ENCODE data around the gene CEP19. TPM values are rescaled to one million over a fixed set of nuclear protein-coding genes. Genes with fewer than 3 reads are reported as not detected.
A peak's percentile ranks its signal among the peaks of the same experiment; 100 is the strongest.

Gene CEP19
- total RNA-seq, 1 donor = 0.73 TPM

DNA sequence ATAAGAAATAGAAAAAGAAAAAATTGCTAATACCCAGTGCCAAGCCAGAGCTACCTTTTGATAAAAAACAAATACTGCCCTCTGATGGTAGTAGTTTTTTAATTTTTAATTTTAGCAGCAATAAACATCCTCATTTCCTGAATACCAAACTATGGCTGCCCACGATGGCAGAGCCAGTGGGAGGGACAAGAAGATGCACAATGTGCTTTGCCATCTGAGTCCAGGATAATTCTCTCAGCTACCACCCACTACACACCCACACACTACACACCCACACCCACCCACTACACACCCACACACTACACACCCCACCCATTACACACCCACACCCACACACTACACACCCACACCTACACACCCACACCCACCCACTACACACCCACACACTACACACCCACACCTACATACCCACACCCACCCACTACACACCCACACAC lies 17.8 kb downstream of the CEP19 start:
- H3K27me3 ChIP-seq (ENCODE audit: insufficient read depth, low read length) = no peaks in the 10 kb centered on the region
- no peak overlapping the region for H3K4me3 ChIP-seq (ENCODE audit: low read length)
- peaks cover 52% of the 10 kb centered on the region for H3K4me1 ChIP-seq (ENCODE audit: insufficient read depth, low read length)
- no peaks in the 10 kb centered on the region for H3K9me3 ChIP-seq (ENCODE audit: low read depth, low read length)

DNA sequence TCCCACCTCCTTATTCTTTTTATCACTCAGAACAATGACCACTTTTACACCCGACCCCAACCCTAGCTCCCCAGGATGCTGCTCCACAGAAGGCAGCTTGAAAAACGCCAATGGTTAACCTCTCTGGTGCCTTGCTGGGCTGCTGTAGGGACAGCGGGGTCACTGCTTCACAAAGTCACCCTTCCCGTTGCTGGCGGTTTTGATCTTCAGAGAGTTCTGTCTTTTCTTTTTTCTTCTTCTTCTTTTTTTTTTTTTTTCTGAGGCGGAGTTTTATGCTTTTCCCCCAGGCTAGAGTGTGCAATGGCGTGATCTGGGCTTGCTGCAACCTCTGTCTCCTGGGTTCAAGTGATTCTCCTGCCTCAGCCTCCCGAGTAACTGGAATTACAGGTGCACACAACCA lies 20.7 kb downstream of the CEP19 start:
- Histone ChIP-seq H3K4me1 (ENCODE audit: insufficient read depth, low read length) (peaks cover 79% of the 10 kb centered on the region), H3K9me3 (ENCODE audit: low read depth, low read length) (no peaks in the 10 kb centered on the region), H3K27me3 (ENCODE audit: insufficient read depth, low read length) (no peaks in the 10 kb centered on the region), H3K4me3 (ENCODE audit: low read length) (peak overlapping the region; percentile 40)

DNA sequence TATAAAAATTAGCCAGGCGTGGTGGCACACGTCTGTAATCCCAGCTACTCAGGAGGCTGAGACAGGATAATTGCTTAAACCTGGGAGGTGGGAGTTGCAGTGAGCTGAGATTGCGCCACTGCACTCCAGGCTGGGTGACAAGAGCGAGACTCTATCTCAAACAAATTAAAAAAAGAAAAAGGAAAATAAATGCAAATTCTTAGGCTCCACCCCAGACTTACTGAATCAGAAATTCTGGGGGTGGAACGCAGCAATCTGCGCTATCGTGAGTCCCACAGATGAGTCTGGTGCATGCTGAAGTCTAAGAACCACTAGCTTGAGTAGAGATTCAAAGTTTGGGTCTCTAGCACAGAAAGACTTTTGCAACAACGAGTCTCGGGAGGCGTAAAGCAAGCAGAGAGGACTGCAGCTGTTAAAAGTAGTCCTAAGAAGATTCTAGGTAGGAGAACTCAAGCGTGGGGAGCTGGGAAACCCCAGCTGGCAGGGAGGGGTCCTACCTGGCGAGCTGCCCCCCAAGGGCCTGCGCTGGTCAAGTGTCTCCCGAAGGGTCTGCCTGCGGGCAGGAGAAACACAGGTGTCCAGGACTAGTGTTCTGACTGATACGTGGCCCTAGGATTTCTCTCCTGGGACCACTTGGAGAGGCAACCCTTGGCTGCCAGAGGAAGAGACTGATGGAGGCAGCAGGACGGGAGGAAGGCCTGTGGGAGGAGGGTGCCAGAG lies 21.9 kb downstream of the CEP19 start:
- Histone ChIP-seq H3K4me3 (ENCODE audit: low read length) (peak overlapping the region; percentile 40), H3K4me1 (ENCODE audit: insufficient read depth, low read length) (peaks cover 92% of the 10 kb centered on the region)

DNA sequence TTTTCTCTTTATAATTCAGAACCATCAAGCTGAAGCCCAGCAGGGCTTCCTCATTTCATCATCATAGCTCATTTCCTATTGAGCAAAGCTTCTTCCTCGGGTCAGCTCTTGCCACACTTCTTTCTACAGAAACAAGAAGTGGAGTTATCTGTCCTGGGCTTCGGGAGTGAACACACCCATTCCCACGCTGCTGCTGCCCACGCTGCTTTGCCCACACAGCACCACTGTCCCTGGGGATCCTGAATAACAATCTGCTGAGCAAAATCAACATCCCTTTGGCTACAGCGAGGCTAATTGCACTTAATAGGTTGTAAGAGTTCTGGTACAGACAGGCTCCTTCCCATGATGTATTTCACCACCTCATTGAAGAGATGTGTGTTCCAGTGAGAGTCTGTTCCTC lies 23.7 kb downstream of the CEP19 start:
- no peaks in the 10 kb centered on the region for H3K27me3 ChIP-seq (ENCODE audit: insufficient read depth, low read length)
- peaks cover 90% of the 10 kb centered on the region for H3K4me1 ChIP-seq (ENCODE audit: insufficient read depth, low read length)
- no peaks in the 10 kb centered on the region for H3K9me3 ChIP-seq (ENCODE audit: low read depth, low read length)
- H3K4me3 ChIP-seq (ENCODE audit: low read length) = no peak overlapping the region

More for the DNA sequence above, 21.9 kb downstream of the CEP19 start:
- Histone ChIP-seq H3K27me3 (ENCODE audit: insufficient read depth, low read length) (no peaks in the 10 kb centered on the region), H3K9me3 (ENCODE audit: low read depth, low read length) (no peaks in the 10 kb centered on the region)

DNA sequence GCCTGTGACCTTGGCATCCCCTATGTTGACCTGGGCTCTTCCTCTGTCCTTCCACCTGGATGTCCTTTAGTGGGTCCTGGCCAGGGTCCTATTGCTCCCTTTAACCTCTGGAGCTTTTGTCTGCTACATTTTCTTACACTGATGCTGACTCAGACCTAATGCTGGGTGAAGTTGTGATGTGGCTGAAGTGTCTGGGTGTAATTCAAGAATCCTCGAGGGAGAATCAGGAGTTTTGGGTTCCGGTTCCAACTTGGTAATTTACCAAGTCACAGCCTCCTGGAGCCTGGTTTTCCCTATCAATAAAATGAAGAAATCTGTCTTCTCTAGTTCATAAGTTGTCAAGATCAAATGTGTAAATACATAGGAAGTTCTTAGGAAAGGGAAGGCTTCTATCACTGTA lies 25.6 kb downstream of the CEP19 start:
- Histone ChIP-seq H3K4me3 (ENCODE audit: low read length) (no peak overlapping the region), H3K27me3 (ENCODE audit: insufficient read depth, low read length) (no peaks in the 10 kb centered on the region), H3K9me3 (ENCODE audit: low read depth, low read length) (no peaks in the 10 kb centered on the region), H3K4me1 (ENCODE audit: insufficient read depth, low read length) (peaks cover 71% of the 10 kb centered on the region)

DNA sequence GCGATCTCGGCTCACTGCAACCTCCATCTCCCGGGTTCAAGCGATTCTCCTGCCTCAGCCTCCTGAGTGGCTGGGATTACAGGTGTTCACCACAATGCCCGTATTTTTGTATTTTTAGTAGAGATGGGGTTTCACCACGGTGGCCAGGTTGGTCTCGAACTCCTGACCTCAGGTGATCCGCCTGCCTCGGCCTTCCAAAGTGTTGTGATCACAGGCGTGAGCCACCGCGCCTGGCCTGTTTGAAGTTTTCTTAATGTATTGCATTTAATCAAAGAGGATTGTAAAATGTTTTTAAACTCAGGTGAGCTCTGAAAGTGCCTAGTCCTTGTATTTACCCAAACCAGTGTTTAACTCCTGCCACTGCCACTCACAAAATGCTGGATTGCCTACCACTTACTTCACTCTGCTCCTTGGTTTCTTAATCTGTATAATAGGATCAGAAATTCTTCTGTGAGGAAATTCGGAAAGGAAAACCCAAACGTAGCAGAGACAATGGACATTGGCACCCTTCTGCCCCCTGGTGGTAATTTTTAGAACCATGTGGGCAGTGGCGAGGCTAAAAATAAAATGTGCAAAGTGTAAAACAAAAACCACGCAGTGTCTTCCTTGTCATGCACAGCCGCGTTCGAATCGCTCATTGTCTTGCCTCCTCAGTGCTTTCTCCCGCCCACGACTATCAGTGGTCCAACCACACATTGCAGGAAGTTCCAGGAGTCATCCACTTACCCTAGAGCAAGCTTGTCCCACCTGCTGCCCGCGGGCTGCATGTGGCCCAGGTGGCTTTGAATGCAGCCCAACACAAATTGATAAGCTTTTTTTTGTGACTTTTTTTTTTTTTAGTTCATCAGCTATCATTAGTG lies 27.3 kb downstream of the CEP19 start:
- Histone ChIP-seq H3K4me1 (ENCODE audit: insufficient read depth, low read length) (peaks cover 55% of the 10 kb centered on the region), H3K9me3 (ENCODE audit: low read depth, low read length) (no peaks in the 10 kb centered on the region), H3K4me3 (ENCODE audit: low read length) (no peak overlapping the region), H3K27me3 (ENCODE audit: insufficient read depth, low read length) (no peaks in the 10 kb centered on the region)

DNA sequence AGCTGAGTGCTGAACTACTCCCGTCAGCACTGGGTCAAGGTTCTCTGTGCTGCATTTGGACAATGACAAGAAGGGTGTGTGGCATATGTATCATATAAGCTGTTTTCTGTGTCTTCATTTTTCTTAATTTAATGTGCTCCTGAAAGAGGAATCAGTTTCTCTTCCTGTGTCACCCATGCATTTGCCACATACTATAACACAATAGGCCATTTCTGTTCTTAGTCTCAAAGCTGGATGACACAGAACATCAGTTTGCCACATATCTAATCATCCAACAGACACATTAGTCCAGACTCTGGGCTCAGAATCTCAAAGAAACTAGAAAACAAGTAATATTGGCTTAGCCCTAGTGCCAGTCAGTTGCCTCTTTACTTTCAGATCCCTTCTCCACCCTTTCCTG lies 34.1 kb downstream of the CEP19 start:
- H3K9me3 ChIP-seq (ENCODE audit: low read depth, low read length) = no peaks in the 10 kb centered on the region
- H3K4me1 ChIP-seq (ENCODE audit: insufficient read depth, low read length) = peaks cover 19% of the 10 kb centered on the region
- no peak overlapping the region for H3K4me3 ChIP-seq (ENCODE audit: low read length)
- H3K27me3 ChIP-seq (ENCODE audit: insufficient read depth, low read length) = no peaks in the 10 kb centered on the region

DNA sequence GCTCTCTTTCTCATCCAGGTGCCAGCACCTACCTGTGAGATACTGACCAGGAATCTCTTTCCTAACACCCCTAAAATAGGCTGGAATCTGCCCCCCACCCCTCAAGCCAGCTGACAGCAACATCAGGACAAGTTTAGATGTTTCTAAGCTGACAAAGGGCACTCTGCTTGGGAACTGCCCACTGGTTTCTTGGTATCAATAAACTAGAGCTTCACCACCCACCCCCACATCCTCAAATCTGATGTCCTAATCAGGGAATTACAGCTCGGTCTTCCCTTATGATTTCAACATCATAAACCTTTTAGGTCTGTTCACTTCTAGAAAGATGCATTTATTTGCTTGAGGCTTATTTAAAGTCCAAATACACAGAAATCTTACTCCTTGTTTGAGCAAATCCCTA lies 34.7 kb downstream of the CEP19 start:
- Histone ChIP-seq H3K4me1 (ENCODE audit: insufficient read depth, low read length) (peaks cover 19% of the 10 kb centered on the region), H3K27me3 (ENCODE audit: insufficient read depth, low read length) (no peaks in the 10 kb centered on the region), H3K9me3 (ENCODE audit: low read depth, low read length) (no peaks in the 10 kb centered on the region), H3K4me3 (ENCODE audit: low read length) (no peak overlapping the region)

DNA sequence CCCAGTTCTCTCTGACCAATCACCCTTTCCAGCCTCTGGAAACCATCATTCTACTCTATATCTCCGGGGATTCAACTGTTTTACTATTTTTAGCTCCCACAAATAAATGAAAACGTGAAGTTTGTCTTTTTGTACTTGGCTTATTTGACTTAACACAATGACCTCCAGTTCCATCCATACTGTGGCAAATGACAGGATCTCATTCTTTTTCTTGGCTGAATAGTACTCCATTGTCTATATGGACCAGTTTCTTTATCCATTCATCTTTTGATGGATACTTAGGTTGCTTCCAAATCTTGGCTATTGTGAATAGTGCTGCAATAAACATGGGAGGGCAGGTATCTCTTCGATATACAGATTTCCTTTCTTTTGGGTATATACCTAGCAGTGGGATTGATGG lies 38.4 kb downstream of the CEP19 start:
- Histone ChIP-seq H3K27me3 (ENCODE audit: insufficient read depth, low read length) (no peaks in the 10 kb centered on the region), H3K4me3 (ENCODE audit: low read length) (no peak overlapping the region), H3K9me3 (ENCODE audit: low read depth, low read length) (no peaks in the 10 kb centered on the region), H3K4me1 (ENCODE audit: insufficient read depth, low read length) (peaks cover 46% of the 10 kb centered on the region)

DNA sequence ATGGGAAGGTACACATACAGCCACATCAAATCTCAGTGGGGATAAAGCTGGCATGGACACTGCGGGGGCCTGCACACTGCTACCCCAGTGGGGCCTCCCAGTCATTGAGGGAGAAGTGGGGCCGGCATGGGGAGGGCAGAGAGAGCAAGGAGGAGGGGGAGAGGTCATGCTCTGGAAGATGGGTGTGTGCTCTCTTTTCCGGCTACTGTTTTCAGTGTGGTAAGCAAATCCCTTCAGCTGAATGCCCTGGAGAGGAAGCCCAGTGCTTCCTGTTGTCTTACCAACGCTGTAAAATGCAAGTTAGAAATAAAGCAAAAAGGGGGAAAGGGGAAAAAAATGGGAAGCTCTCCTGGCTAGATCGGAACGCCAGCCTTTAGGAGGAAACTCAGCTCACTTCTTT lies 41.7 kb downstream of the CEP19 start:
- Histone ChIP-seq H3K4me1 (ENCODE audit: insufficient read depth, low read length) (peaks cover 45% of the 10 kb centered on the region), H3K4me3 (ENCODE audit: low read length) (no peak overlapping the region), H3K27me3 (ENCODE audit: insufficient read depth, low read length) (no peaks in the 10 kb centered on the region), H3K9me3 (ENCODE audit: low read depth, low read length) (no peaks in the 10 kb centered on the region)

DNA sequence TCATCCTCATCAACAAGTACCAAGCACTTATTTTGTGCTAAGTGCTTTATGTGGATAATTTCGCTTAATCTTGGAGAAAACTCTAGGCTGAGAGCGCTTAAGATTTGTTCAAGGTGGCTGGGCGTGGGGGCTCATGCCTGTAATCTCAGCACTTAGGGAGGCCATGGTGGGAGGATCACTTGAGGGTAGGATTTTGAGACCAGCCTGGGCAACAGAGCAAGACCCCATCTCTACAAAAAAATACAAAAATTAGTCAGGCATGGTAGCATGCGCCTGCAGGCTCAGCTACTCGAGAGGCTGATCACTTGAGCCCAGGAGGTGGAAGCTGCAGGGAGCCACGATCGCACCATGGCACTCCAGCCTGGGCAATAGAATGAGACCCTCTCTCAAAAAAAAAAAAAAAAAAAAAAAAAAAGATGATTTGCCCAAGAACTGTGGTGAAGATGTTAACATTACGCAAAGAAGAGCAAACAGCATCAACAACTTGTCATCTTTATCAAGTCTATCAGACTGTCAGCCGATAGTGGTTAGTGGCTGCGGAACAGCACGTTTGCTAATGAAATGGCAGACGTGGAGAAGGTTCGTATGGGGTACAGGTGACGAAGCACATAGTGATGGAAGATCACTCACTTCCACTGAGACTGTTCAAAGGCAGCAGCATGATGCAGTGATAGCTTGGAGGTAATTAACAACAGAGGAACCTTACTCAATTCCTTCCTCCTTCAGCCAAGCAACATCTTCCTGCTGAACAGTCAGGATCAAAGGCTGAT lies 44.8 kb downstream of the CEP19 start:
- H3K4me3 ChIP-seq (ENCODE audit: low read length) = no peak overlapping the region
- no peaks in the 10 kb centered on the region for H3K9me3 ChIP-seq (ENCODE audit: low read depth, low read length)
- H3K4me1 ChIP-seq (ENCODE audit: insufficient read depth, low read length) = peaks cover 45% of the 10 kb centered on the region
- no peaks in the 10 kb centered on the region for H3K27me3 ChIP-seq (ENCODE audit: insufficient read depth, low read length)

DNA sequence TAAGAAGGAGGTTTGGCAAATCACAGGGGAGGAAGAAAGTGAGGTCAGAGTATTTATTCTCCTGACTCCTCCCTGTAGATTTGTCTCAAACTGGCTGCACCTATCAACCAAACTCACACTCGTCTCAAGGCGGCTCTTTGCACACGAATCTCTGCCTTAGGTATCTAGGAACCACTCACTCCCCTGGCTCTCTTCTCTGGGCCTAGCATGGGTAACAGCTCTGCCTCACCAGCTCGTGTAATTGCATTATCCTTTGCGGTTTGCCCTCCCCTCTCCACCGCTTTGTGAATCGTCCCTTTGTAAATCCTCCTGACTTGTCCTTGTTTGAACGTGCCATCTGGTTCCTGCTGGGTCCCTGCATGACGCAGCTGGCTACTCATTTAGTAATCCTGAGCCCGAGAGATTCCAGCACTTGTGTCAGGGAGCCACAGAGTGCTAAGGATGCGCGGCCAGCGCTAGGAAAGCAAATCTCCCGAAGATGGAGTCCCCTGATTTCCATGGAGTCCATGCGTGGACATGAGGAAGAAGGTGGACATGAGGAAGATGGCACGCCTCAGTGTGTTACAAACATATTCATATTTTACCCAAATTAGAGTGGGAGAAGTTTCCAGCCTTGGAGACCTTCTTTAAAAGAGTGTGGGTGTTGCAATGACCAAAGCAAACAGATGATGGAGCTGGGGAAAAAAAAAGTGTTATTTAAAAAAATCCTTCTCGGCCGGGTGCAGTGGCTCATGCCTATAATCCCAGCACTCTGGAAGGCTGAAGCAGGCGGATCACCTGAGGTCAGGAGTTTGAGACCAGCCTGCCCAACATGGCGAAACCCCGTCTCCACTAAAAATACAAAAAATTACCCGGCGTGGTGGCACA lies 45.8 kb downstream of the CEP19 start:
- Histone ChIP-seq H3K27me3 (ENCODE audit: insufficient read depth, low read length) (no peaks in the 10 kb centered on the region), H3K4me1 (ENCODE audit: insufficient read depth, low read length) (peaks cover 40% of the 10 kb centered on the region), H3K4me3 (ENCODE audit: low read length) (no peak overlapping the region), H3K9me3 (ENCODE audit: low read depth, low read length) (no peaks in the 10 kb centered on the region)

DNA sequence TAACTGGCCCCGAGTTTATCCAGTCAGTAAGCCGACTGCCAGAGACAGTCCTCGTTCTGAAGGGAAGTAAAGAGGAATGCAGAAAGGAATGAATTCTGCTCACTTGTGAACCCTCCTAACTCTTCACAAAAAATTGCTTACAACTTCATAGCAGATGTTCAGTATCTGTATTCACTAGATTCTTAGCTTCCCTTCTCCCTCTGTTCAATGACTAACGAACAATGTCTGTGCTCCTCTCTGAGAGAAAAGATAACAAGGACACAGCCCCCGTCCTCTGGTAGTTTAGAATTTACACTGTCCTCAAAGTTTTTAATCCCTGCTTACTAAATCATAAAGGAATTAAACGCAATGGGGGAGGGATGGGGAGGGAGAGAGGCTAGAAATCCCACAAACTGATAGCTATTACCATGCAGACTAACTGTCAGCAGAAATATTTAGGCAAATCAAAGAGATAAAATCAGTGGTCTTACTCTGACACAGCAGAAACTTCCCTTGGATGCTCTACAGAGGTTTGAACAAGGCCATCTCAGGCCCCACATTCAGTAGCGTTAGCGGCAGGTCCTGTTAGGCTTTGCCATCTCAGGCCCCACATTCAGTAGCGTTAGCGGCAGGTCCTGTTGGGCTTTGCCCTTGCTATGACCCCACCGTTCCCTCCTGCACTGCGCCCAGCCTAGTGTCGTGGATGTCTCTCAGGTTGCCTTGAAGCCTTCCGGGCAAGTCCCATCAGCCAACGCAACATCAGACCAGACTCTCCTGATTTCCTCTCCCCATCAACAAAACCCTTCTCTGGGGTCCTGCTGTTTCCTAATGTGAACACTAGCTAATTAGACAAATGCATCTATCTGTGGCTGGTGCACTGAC lies 49.1 kb downstream of the CEP19 start:
- no peaks in the 10 kb centered on the region for H3K9me3 ChIP-seq (ENCODE audit: low read depth, low read length)
- H3K27me3 ChIP-seq (ENCODE audit: insufficient read depth, low read length) = no peaks in the 10 kb centered on the region
- H3K4me3 ChIP-seq (ENCODE audit: low read length) = no peak overlapping the region
- peaks cover 18% of the 10 kb centered on the region for H3K4me1 ChIP-seq (ENCODE audit: insufficient read depth, low read length)

DNA sequence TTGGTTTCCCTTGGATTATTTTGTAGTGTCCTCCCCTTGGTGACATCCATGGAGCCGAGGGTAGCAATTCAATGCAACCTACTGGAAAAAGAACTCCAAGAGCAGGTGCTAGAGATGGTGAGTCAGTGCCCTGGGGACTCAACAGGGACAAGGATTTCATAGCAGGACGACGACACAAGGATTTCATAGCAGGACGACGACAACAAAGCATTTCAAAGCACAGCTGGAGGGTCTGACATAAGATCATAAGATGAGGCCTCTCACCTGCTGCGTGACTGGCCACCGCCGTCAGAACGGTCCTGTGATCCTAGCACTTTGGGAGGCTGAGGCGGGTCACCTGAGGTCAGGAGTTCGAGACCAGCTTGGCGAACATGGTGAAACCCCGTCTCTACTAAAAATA lies 50.0 kb downstream of the CEP19 start:
- Histone ChIP-seq H3K9me3 (ENCODE audit: low read depth, low read length) (no peaks in the 10 kb centered on the region), H3K27me3 (ENCODE audit: insufficient read depth, low read length) (no peaks in the 10 kb centered on the region), H3K4me1 (ENCODE audit: insufficient read depth, low read length) (peaks cover 9% of the 10 kb centered on the region), H3K4me3 (ENCODE audit: low read length) (no peak overlapping the region)
